Astrocyte (in vitro differentiated cells and primary cell): ENCODE data around the gene PIP4K2A. TPM values are rescaled to one million over a fixed set of nuclear protein-coding genes. Genes with fewer than 3 reads are reported as not detected.

Source experiments
- DNase-seq: peaks from one replicate; pipeline ENCODE4 v3.0.0-alpha.2; 2010; ENCODE audit warnings: low read depth
- FAIRE-seq: peaks from 2 replicates; lab custom pipeline; 2011; peaks lifted over from hg19 to GRCh38; lab: Jason Lieb, UNC
- H2AFZ ChIP-seq: 2 replicates; pipeline ENCODE4 v1.6.0; 2012; ENCODE audit warnings: low read depth, low read length, inconsistent platforms
- H3K27ac ChIP-seq: 2 replicates; pipeline ENCODE4 v1.5.1; 2011; ENCODE audit warnings: low read depth, low read length, inconsistent platforms
- H3K27me3 ChIP-seq: 2 replicates; pipeline ENCODE4 v1.6.0; 2011; ENCODE audit warnings: low read length, inconsistent platforms; ENCODE audit not compliant: insufficient read depth
- H3K36me3 ChIP-seq: 2 replicates; pipeline ENCODE4 v1.5.1; 2011; ENCODE audit warnings: low read length, inconsistent platforms; ENCODE audit not compliant: insufficient read depth
- H3K4me1 ChIP-seq: 2 replicates; pipeline ENCODE4 v1.5.1; 2011; ENCODE audit warnings: low read length, inconsistent platforms; ENCODE audit not compliant: insufficient read depth
- H3K4me2 ChIP-seq: 2 replicates; pipeline ENCODE4 v1.6.0; 2012; ENCODE audit warnings: low read length, inconsistent platforms
- H3K4me3 ChIP-seq: 2 replicates; pipeline ENCODE4 v1.5.1; 2011; ENCODE audit warnings: low read depth, mild to moderate bottlenecking, low read length, inconsistent platforms; ENCODE audit not compliant: insufficient read depth
- H3K79me2 ChIP-seq: 2 replicates; pipeline ENCODE4 v1.6.0; 2012; ENCODE audit warnings: mild to moderate bottlenecking, low read length, inconsistent platforms; ENCODE audit not compliant: insufficient read depth
- H3K9ac ChIP-seq: 2 replicates; pipeline ENCODE4 v1.6.0; 2012; ENCODE audit warnings: mild to moderate bottlenecking, low read length, inconsistent platforms
- H3K9me3 ChIP-seq: 2 replicates; pipeline ENCODE4 v1.5.1; 2012; ENCODE audit warnings: low read depth, mild to moderate bottlenecking, low read length, inconsistent platforms; ENCODE audit not compliant: insufficient read depth
- H4K20me1 ChIP-seq: 2 replicates; pipeline ENCODE4 v1.6.0; 2012; ENCODE audit warnings: low read length, inconsistent platforms; ENCODE audit not compliant: insufficient read depth
- H3K27ac Mint-ChIP-seq: one replicate; pipeline ENCODE4 v1.8.0; 2021; ENCODE audit warnings: mild to moderate bottlenecking, mixed read lengths; ENCODE audit not compliant: unreplicated experiment
- H3K27me3 Mint-ChIP-seq: one replicate; pipeline ENCODE4 v1.8.0; 2021; ENCODE audit warnings: low read depth, mixed read lengths; ENCODE audit not compliant: unreplicated experiment
- H3K36me3 Mint-ChIP-seq: one replicate; pipeline ENCODE4 v1.8.0; 2021; ENCODE audit warnings: low read depth, mixed read lengths; ENCODE audit not compliant: unreplicated experiment
- H3K4me1 Mint-ChIP-seq: one replicate; pipeline ENCODE4 v1.8.0; 2021; ENCODE audit warnings: low read depth, mixed read lengths; ENCODE audit not compliant: unreplicated experiment
- H3K4me3 Mint-ChIP-seq: one replicate; pipeline ENCODE4 v1.8.0; 2021; ENCODE audit warnings: mild to moderate bottlenecking, moderate library complexity, mixed read lengths; ENCODE audit not compliant: unreplicated experiment
- H3K9me3 Mint-ChIP-seq: one replicate; pipeline ENCODE4 v1.8.0; 2021; ENCODE audit warnings: mild to moderate bottlenecking, mixed read lengths; ENCODE audit not compliant: unreplicated experiment
- CTCF ChIP-seq: IDR thresholded peaks from 2 replicates; pipeline ENCODE4 v1.5.1; 2011; ENCODE audit warnings: low read depth, mild to moderate bottlenecking, inconsistent platforms, low read length, moderate library complexity; ENCODE audit not compliant: insufficient read depth
- EZH2 ChIP-seq: IDR thresholded peaks from 2 replicates; pipeline ENCODE4 v1.6.1; 2012; ENCODE audit warnings: mild to moderate bottlenecking, low read length, inconsistent platforms; ENCODE audit not compliant: insufficient read depth
- total RNA-seq: library from RNA; stranded (reverse); gene quantifications from 2 replicates; pipeline ENCODE4 v1.2.1, GENCODE V29; 2021

PIP4K2A gene
- total RNA-seq, 1 donor from 2014 or later = 36.8 TPM

- Histone ChIP-seq H3K4me2 (peak overlapping the region; percentile 80), H3K27me3 (no peaks in the 10 kb centered on the region), H3K4me3 (peak overlapping the region; percentile 26), H3K36me3 (no peaks in the 10 kb centered on the region), H3K79me2 (no peaks in the 10 kb centered on the region), H3K9me3 (no peaks in the 10 kb centered on the region), H2AFZ (peak overlapping the region; percentile 48), H4K20me1 (no peaks in the 10 kb centered on the region), H3K9ac (peak overlapping the region; percentile 68), H3K27ac (peak overlapping the region; percentile 63), H3K4me1 (peaks cover 14% of the 10 kb centered on the region)
- Mint-ChIP-seq H3K4me3 (no peak overlapping the region), H3K36me3 (peaks cover 1% of the 10 kb centered on the region), H3K27me3 (no peaks in the 10 kb centered on the region), H3K27ac (no peak overlapping the region), H3K4me1 (no peaks in the 10 kb centered on the region), H3K9me3 (no peaks in the 10 kb centered on the region)
- peak; percentile 90 for DNase-seq
- no peak for TF ChIP-seq EZH2
- no peak for TF ChIP-seq CTCF
- no peak for FAIRE-seq
These were observed 159.8 kb downstream of the PIP4K2A start for GRCh38 chr10:22554461-22555182.

- H4K20me1 ChIP-seq = no peaks in the 10 kb centered on the region
- H3K4me3 ChIP-seq = no peak overlapping the region
- no peaks in the 10 kb centered on the region for H3K9me3 ChIP-seq
- FAIRE-seq (no peak), DNase-seq (no peak)
- H3K9me3 Mint-ChIP-seq = no peaks in the 10 kb centered on the region
- H3K9ac ChIP-seq = no peak overlapping the region
- no peaks in the 10 kb centered on the region for H3K27me3 ChIP-seq
- no peak overlapping the region for H2AFZ ChIP-seq
- peaks cover 14% of the 10 kb centered on the region for H3K4me1 ChIP-seq
- no peaks in the 10 kb centered on the region for H3K79me2 ChIP-seq
- no peak overlapping the region for H3K4me2 ChIP-seq
- H3K27me3 Mint-ChIP-seq = no peaks in the 10 kb centered on the region
- no peak overlapping the region for H3K27ac Mint-ChIP-seq
- H3K27ac ChIP-seq = no peak overlapping the region
- H3K36me3 Mint-ChIP-seq = peaks cover 1% of the 10 kb centered on the region
- no peaks in the 10 kb centered on the region for H3K4me1 Mint-ChIP-seq
- TF ChIP-seq CTCF = no peak
- TF ChIP-seq EZH2 = no peak
- H3K36me3 ChIP-seq = peaks cover 2% of the 10 kb centered on the region
- H3K4me3 Mint-ChIP-seq = no peak overlapping the region
These were observed 160.9 kb downstream of the PIP4K2A start for GRCh38 chr10:22553452-22553995.

- peak; percentile 6 for DNase-seq
- no peak overlapping the region for H3K27ac Mint-ChIP-seq
- no peaks in the 10 kb centered on the region for H4K20me1 ChIP-seq
These were observed 161.4 kb downstream of the PIP4K2A start for GRCh38 chr10:22552888-22553378.

More at GRCh38 chr10:22552888-22553378, 161.4 kb downstream of the PIP4K2A start:
- Histone ChIP-seq H3K9ac (no peak overlapping the region), H3K4me1 (peaks cover 14% of the 10 kb centered on the region), H2AFZ (no peak overlapping the region), H3K36me3 (peaks cover 2% of the 10 kb centered on the region), H3K79me2 (no peaks in the 10 kb centered on the region), H3K27me3 (no peaks in the 10 kb centered on the region), H3K4me3 (no peak overlapping the region), H3K27ac (no peak overlapping the region), H3K4me2 (no peak overlapping the region), H3K9me3 (no peaks in the 10 kb centered on the region)
- Mint-ChIP-seq H3K4me3 (no peak overlapping the region), H3K27me3 (no peaks in the 10 kb centered on the region), H3K4me1 (no peaks in the 10 kb centered on the region), H3K36me3 (peaks cover 1% of the 10 kb centered on the region), H3K9me3 (no peaks in the 10 kb centered on the region)
- no peak for TF ChIP-seq CTCF
- TF ChIP-seq EZH2 = no peak
- FAIRE-seq = no peak
